IPS-11a (cell line): ENCODE measurements around the gene TEKTIP1.
A peak's percentile ranks its signal among the peaks of the same experiment; 100 is the strongest.
"Not testable (repeated sequence)": the region's sequence is repeated elsewhere in the genome, so short reads cannot be mapped to it uniquely, and the experiment has no call there.

Experiments used
- H3K4me3 ChIP-seq: one replicate; pipeline ENCODE4 v1.5.1; 2013; ENCODE audit warnings: low read depth, low read length, control low read depth

The TEKTIP1 gene

GRCh38 chr19:3507371-3508120 is 31.4 kb upstream of the TEKTIP1 start:
- peak overlapping the region; percentile 69 for H3K4me3 ChIP-seq

DNA sequence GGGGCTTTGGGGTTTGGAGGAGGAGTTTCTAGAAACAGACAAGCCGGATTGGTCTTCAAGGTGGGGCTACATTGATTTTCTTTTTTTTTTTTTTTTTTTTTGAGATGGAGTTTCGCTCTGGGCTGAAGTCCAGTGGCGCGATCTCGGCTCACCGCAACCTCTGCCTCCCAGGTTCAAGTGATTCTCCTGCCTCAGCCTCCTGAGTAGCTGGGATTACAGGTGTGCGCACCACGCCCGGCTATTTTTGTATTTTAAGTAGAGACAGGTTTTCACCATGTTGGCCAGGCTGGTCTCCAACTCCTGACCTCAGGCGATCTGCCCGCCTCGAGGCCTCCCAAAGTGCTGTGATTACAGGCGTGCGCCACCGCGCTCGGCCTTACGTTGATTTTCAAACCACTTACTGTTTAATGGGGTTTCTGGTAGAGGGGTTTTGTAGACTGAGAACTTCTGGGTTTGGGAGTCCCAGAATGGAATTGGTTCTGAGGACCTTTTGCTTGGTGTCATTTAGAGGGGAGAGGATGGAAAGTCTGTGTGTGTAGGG is 30.8 kb upstream of the TEKTIP1 start:
- H3K4me3 ChIP-seq = not testable (repeated sequence)

DNA sequence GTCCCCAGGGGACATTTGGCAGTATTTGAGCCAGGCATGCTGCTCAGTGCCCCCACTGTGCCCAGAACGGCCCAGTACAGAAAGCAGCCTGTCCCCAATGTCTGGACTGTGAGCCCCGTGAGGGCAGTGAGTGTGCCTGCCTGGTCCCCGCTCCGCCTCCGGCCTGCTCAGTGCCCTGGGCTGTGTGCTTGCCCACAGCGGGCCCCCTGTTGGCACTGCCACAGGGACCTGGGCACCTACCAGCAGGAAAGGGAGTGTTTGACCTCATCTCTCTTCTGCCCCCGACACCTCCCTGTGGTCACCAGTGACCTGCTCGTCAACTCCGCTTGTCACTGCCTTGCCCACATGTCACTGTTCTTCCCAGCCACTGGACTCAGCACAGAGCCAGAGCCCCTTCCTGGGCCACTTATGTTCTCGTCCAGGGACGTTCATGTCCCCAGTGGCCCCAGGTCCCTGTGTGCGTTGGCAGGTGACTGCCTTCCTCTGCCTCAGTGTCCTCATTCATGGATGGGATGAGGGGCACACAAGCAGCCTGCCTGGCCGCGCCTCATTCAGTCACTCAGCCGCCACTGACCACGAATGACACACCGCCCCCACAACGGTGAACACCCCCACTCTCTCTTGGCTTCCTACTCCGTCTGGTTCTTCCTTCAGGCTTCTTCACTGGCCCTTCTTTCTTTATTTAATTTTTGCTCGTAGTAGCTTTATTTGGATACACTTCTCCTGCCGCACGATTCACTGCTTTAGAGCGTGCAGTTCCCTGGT is 30.0 kb upstream of the TEKTIP1 start:
- no peak overlapping the region for H3K4me3 ChIP-seq

- H3K4me3 ChIP-seq = no peak overlapping the region
Measured at GRCh38 chr19:3509566-3509989, 29.4 kb upstream of the TEKTIP1 start.

- no peak overlapping the region for H3K4me3 ChIP-seq
Measured at GRCh38 chr19:3510727-3511126, 28.2 kb upstream of the TEKTIP1 start.

DNA sequence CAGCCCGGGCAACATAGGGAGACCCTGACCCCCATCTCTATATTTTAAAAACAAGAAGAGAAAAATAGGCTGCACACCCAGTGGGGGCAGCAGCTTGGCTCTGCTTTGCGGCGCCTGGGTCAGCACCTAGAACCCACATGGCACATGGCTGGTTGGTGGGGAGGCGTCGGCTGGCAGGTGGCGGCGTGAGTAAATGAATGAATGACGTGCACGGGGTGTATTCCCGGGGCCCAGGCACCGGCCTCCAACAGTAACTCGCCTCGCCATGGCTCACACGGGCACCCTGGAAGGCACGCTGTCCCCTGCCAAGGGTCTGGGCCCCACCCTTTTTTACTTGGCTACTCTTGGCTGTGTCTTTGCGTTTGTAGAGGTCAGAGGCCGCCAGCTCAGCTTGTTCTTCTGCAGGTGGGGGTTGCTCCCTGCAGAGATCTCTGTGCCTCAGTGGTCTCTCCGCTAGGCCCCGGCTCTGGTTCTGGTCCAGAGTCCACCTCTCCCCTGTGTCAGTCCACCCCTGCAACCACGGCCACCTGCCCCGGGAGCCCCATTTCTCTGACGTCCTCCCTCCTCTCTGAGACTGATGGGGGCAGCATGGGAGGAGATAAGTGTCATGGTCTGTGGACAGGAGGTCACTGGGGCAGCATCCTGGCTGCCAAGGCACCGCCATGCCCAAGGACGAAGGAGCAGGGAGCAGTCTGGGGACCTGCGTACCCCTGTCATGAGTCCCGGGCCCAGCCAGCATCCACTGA is 27.3 kb upstream of the TEKTIP1 start:
- no peak overlapping the region for H3K4me3 ChIP-seq

- no peak overlapping the region for H3K4me3 ChIP-seq
Measured at GRCh38 chr19:3512562-3513228, 26.3 kb upstream of the TEKTIP1 start.

GRCh38 chr19:3513229-3514140 is 25.5 kb upstream of the TEKTIP1 start:
- no peak overlapping the region for H3K4me3 ChIP-seq

GRCh38 chr19:3514930-3515329 is 24.0 kb upstream of the TEKTIP1 start:
- no peak overlapping the region for H3K4me3 ChIP-seq

DNA sequence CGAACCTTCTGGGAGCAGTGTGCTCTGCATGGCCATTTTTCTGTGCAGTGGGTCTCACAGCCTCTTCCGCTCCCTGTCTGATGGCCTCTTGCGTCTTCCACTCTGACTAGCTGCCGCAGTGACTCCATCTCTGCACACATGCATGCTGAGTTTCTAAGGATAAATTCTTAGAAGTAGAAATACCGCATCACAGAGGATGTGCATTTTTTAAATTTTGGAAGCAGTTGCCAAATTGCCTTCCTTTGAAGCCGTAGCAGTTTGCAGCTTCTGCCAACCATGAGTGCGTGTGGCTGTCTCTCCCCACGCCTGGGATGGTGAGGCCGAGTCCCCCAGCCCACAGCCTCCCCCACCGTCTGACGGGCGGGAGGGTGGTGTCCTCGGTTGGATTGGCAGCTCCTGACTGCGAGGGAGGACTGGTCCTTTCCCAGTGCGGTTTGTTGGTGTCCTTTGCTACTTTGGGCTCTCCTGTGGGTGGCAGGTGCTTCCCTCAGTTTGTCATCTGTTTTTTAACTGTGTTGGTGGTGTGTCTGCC is 23.0 kb upstream of the TEKTIP1 start:
- H3K4me3 ChIP-seq = no peak overlapping the region

- H3K4me3 ChIP-seq = no peak overlapping the region
Measured at GRCh38 chr19:3516675-3517207, 22.2 kb upstream of the TEKTIP1 start.

DNA sequence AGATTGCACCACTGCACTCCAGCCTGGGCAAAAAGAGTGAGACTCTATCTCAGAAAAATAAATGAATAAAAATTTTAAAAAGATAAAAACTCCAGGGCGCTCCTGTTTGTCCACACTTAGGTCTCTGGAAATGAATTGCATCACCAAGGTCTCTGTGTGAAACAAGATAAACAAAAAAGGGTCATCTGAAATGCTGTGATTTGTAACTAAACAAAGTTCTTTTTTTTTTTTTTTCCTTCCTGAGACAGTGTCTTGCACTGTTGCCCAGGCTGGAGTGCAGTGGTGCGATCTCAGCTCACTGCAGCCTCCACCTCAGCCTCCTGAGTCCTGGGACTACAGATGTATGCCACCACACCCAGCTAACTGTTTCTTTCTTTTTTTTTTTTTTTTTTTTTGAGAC is 21.3 kb upstream of the TEKTIP1 start:
- H3K4me3 ChIP-seq = no peak overlapping the region

- no peak overlapping the region for H3K4me3 ChIP-seq
Measured at GRCh38 chr19:3518255-3518654, 20.7 kb upstream of the TEKTIP1 start.

GRCh38 chr19:3518659-3519058 is 20.3 kb upstream of the TEKTIP1 start:
- no peak overlapping the region for H3K4me3 ChIP-seq

DNA sequence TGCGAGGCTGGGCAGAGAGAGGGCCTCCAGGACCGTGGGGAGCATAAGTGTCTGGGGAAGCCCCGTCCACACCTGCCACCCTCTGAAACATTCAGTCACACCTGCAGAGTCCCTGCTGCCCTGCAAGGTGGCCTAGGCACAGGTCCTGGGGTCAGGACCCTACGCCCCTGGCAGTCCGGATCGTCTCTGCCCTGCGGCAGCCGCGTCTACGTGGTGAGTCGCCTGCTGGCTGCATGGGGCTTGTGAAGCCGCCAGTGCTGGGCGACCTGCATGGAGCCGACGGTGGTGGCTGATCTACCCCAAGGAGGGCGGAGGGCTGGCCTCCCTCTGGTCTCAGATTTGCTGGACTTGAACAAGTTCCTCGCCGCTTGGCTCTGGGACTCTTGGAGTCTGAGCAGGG is 19.8 kb upstream of the TEKTIP1 start:
- H3K4me3 ChIP-seq = no peak overlapping the region

- H3K4me3 ChIP-seq = no peak overlapping the region
Measured at GRCh38 chr19:3520166-3521103, 18.5 kb upstream of the TEKTIP1 start.

DNA sequence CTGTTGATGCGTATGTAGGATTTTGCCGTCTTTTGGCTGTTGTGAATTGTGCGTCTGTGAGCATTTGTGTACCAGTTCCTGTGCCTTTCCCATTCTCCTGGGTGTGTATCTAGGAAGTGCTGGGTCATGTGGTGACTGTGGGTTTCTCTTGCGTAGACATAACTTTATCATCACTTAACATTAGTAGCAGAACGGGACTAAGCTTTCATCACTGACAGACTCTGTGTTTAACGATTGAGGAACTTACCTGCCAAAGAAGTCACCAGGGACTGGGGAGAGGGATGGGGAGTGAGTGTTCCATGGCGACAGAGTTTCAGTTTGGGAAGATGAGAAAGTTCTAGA is 17.9 kb upstream of the TEKTIP1 start:
- no peak overlapping the region for H3K4me3 ChIP-seq
